A204.1 (cell line): ENCODE measurements around the gene TMEM151B.

Experiments
- FAIRE-seq: peaks from 2 replicates; lab custom pipeline; 2012; peaks lifted over from hg19 to GRCh38; lab: Jason Lieb, UNC

Gene TMEM151B

DNA sequence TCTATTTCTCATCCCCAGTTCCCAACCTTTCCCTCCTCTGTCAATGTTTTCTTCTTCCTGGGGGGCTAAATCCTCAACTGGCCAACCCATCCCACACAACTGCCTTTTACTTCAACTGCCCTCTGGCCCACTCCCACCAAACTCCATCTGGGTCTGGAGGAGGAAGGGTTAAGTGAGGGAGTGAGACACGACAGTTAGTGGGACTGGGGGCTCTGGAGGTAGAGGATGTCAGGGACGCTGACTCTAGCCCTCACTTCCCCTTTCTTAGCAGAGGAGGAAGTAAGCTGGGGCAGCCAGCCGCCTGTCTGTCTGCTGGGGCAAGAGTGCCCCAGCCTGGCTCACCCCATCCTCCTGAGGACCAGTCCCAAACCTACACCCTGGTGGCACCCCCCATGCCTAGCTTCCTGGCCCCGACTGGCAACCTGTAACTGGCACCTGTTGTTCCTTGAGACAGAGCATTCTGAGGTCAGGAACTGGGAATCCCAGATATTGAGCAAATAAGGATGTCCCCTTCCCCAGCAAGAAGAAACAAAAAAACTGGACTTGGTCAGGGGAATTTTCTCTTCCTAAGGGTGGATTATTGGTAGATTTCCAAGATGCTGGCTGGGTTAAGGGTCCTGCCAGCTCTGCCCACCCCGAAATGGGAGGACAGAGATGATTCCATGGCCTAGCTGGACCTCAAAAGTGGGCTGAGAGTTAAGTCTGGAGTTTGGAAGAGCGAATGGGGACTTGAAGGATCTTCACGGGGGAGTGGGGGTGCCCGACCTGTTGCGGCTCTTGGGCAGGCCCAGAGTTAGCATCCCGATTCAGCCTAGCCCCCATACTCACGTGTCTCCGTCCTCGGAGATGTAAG, 5.9 kb upstream of the TMEM151B start:
- FAIRE-seq, result no peak

DNA sequence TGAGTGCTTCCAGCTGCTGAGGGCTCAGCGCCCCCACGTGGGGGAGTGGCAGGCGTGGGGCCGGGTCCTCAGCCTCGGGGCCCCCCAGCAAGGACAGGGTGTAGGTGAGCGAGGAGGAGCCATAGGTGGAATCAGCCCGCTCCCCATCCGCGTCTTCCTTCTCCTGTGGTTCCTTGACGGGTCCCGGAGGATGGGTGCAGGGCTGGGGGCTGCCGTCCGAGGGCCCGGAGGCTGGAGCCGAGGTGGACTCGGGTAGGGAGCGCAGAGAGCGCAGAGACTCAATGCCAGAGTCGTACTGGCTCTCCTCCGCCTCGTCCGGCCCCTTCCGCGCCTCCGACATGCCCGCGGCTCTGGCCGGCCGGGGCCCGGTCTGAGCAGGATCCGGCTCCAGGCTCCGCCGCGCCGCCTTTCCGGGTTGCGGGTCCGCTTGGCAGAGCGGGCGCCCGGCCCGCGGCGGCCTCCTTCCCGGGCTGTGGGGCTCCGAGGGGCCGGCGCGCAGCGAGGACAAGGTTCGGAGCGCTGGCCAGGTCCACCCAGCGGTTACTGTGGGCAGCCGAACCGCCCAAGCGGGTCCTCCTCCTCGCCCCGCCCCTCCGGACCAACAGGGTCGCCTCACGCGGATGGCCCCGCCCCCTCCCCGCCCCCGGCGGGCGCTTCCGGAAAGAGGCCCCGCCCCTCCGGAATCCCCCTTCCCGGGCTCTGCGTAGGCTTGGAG, 5.1 kb upstream of the TMEM151B start, which contains the start of gene NFKBIE:
Gene NFKBIE (minus strand): TSS at position 545 of the 715 bp plus-strand sequence. CDS start 205 bp downstream, at position 340.
- FAIRE-seq, result no peak

DNA sequence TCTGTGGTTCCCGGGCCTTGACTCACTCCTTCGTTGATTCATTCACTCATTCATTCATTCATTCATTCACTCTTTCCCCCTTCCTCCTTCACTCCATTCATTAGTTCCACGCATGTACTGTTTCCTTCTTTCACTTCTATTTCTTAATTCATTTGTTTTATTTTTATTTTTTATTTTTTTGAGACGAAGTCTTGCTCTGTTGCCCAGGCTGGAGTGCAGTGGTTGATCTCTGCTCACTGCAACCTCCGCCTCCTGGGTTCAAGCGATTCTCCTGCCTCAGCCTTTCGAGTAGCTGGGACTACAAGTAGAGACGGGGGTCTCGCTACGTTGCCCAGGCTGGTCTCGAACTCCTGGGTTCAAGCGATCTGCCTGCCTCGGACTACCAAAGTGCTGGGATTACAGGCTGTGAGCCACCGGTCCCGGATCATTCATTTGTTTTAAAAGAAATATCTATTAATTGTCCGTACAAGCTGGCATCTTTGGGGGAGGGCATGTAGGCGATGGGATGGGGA, 4.5 kb upstream of the TMEM151B start:
- no peak for FAIRE-seq

DNA sequence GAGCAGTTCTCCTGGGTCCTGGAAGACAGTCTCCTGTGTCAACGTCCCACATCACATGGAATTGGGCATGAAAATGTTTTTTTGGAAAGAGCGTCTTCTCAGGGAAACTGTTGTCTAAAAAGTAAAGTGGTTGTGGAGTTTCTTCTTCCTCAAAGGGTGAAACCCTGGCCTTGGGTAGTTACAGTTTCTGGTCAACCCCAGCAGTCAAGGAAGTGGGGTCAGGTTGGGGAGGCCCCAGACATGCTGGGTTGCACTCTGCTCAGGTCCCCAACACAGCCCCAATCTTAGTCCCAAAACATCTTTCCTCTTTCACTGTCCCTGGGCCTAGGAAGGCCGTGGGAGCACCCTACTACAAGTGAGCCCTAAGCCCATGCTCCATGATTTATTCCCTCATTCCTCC, 3.9 kb upstream of the TMEM151B start:
- no peak for FAIRE-seq

DNA sequence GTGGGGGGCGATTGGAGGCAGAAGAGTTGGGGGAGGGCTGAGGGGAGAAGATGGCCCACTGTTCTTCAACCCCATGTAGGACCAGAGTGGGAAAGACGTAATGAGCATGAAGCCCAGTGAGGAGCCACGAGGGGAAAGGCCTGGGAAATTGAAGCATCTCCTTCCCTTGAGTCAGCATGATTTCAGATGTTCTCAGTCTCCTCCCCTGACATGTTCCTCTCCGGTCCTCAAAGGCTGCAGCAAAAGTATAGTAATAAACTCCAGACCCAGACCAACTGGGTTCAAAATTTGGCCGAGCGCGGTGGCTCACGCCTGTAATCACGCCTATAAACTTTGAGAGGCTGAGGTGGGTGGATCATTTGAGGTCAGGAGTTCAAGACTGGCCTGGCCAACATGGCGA, 3.0 kb upstream of the TMEM151B start:
- FAIRE-seq, result no peak

DNA sequence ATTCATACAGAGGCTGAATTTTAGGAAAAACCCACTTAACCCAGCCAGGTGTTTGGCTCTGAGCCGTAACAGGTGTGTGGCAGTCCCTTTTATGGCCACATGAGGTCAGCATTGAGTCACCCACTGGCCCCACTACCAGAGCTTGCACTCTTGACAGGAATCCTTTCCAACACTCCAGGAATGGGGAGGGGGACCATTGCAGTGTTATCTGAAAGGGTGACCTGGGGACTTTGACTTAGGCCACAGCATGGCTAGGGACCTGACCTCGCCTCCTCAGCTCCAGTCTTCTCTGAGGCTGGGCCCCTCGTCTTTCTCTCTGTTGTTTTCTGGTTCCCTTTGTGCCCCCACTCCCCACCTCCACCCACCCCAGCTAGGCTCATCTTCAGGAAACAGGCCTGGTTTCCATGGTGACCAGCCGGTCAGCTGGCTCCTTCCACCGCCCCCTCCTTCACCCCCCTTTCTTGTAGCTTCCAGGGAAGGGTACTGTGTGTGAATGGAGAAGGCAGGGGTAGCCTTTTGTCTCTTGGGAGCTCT, 2.1 kb upstream of the TMEM151B start:
- no peak for FAIRE-seq

DNA sequence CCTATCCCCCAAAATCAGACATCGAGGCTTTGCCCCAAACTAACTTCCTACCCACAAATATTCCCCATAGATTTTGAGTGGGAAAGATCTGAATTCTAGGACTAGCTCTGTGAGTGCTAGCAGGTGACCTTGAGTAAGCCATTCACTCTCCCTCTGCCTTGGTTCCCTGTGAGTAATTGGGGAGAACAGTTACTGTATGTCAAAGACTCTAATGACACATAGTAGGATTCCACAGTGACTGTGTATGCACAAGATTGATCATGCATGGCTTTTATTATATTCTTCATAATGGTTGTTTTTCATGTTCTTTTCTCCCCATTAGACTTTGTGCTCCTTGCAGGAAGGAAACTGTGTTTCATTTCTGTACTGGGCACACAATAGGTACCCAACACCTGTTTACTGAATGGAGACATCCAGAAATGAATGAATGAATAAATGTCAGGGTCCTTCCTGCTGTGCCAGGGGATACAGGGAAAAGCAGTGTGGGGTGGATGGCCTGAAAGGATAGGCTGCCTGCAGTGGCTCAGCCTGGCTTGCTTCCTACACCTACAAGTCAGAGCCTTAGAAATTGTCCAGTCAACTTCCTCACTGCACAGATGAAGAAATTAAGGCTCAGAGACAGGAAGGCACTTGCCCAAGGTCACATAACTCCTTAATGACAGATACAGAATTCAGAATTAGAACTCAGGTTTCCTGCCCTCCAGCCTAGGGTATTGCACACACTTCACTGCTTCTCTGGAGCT, 901 bp upstream of the TMEM151B start:
- no peak for FAIRE-seq

DNA sequence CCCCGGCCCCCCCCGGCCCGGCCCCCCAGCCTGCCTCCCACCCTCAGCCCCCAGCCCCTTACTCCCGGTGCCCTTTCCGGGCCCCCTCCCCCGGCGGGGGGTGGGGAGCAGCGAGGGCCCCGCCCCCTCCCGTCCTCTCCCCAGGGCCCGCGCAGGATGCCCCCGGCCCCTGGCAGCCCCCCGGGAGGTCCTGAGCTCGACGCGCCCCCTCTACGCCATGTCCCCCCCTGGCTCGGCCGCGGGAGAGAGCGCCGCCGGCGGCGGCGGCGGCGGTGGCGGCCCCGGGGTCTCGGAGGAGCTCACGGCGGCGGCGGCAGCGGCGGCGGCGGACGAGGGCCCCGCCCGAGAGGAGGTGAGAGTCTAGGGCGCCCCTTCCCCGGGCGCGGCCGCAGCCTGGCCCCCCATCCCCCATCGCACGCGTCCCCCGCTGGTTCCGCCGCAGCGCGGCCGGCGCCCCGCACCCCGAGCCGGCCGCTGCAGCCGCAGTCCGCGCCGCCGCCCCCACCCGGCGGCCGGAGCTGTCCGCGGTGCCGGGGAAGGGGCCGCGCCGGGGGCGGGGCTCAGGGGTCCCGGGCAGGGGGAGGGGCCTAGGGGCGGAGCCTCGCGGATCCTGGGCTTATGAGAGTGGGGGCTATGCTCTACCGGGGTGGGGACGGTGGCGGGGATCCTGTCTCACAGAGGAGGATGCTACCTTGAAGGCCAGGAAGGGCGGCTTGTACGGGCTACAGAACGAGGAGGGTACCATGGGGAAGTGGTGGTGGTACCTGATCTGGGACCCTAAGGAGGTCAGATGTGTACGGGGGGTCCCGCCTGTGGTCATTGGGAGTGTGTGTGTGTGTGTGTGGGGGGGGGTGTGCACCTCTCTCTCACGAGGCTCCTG, 516 bp downstream of the TMEM151B start:
- FAIRE-seq, result no peak

DNA sequence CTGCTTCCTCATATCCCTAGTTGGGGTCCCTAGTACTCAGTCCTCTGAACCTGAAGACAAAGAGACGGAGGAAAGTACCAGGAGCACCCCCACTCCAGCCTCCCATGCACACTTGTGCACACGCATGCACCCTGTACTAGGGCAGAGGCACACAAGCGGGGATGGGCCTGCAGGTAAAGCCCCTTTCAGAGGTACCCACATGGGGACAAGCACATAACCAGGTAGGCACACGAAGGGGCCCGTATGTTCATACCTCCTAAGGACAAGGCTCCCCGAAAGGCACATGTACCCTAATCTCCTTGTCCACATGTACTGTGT, 1.1 kb downstream of the TMEM151B start:
- no peak for FAIRE-seq

DNA sequence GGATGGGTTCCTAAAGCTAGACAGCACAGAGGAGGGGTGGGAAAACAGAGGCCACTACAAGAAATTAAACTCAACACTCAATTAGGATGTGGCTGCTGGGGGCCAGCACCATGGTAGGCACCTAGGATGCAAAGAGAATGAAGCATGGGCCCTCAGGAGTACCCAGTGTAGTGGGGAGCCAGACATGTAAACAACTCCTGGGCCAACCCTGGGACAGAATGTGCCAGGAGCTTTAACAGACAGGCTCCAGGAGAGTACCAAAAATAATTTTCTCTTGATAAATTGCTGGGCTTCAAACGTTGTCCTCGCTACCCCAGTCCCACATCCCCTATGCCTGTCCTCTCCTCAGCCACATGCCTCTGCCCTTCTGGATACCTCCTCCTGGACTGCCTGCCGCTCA, 1.7 kb downstream of the TMEM151B start:
- no peak for FAIRE-seq

DNA sequence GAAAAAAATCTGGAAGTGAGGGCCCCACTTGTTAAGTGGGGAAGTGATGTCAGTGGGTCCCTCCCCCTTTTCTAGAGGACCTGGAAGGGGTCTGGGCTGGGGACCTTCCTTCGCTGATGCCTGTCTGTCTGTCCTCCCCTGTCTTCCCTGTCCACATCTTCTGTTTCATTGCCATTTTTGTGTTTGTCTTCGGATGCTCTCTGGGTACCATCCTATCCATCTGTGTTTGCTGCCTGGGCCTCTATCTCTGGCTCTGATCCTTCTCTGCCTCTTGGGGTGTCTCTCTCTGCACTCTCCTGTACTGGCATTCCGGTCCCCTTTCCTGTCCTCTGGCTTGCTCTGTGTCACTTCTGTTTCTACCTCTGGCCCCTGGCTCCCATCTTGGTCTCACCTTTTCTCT, 2.3 kb downstream of the TMEM151B start:
- FAIRE-seq, result no peak

DNA sequence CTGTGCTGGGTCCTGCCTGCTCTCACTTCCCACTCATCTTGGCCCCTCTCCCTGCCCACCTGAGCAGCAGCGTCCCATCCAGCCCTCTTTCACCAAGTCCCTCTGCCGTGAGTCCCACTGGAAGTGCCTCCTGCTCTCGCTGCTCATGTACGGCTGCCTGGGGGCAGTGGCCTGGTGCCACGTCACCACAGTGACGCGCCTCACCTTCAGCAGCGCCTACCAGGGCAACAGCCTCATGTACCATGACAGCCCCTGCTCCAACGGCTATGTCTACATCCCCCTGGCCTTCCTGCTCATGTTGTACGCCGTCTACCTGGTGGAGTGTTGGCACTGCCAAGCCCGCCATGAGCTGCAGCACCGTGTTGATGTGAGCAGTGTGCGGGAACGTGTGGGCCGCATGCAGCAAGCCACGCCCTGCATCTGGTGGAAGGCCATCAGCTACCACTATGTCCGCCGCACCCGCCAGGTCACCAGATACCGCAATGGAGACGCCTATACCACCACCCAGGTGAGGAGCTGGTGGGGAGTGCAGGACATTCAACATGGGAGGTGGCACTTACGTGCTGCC, 2.8 kb downstream of the TMEM151B start:
- FAIRE-seq, result no peak

DNA sequence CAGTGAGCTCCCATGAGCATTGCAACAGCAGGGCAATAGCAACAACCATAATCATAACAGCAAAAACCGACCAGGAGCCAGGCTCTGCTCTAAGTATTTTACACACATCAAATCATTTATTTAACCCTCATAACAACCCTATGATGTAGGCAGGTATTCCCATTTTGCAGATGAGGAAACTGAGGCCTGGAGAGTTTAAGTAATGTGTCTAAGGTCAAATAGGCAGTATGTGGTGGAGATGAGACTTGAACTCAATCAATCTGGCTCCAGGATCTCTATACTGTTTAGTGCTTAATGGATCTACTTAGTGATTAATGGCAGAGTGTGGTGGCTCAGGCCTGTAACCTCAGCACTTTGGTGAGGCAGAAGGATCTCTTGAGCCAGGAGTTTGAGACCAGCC, 3.4 kb downstream of the TMEM151B start:
- FAIRE-seq, result no peak

DNA sequence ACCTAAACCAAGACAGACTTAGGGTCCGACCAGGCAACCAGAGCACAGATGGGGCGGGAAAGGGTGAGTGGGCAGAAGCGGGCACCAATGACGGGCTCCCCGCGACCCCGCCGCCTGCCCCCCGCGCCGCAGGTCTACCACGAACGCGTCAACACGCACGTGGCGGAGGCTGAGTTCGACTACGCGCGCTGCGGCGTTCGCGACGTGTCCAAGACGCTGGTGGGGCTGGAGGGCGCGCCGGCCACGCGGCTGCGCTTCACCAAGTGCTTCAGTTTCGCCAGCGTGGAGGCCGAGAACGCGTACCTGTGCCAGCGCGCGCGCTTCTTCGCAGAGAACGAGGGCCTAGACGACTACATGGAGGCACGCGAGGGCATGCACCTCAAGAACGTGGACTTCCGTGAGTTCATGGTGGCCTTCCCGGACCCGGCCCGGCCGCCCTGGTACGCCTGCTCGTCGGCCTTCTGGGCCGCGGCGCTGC, 5.1 kb downstream of the TMEM151B start:
- FAIRE-seq, result no peak

DNA sequence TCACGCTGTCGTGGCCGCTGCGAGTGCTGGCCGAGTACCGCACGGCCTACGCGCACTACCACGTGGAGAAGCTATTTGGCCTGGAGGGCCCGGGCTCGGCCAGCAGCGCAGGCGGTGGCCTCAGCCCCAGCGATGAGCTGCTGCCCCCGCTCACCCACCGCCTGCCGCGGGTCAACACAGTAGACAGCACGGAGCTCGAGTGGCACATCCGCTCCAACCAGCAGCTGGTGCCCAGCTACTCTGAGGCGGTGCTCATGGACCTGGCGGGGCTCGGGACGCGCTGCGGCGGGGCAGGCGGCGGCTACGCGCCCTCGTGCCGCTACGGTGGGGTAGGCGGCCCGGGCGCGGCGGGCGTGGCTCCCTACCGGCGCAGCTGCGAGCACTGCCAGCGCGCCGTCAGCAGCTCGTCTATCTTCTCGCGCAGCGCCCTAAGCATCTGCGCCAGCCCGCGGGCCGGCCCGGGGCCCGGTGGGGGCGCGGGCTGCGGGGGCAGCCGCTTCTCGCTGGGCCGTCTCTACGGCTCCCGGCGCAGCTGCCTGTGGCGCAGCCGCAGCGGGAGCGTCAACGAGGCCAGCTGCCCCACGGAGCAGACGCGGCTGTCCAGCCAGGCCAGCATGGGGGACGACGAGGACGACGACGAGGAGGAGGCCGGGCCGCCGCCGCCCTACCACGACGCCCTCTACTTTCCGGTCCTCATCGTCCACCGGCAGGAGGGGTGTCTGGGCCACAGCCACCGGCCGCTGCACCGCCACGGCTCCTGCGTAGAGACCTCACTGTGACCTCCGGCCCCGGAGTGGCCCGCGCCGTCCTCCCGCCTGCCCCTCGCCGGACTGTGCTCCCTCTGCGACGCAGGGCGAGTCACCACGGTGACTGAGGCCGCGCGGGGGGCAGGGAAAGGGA, 5.7 kb downstream of the TMEM151B start:
- FAIRE-seq, result no peak

DNA sequence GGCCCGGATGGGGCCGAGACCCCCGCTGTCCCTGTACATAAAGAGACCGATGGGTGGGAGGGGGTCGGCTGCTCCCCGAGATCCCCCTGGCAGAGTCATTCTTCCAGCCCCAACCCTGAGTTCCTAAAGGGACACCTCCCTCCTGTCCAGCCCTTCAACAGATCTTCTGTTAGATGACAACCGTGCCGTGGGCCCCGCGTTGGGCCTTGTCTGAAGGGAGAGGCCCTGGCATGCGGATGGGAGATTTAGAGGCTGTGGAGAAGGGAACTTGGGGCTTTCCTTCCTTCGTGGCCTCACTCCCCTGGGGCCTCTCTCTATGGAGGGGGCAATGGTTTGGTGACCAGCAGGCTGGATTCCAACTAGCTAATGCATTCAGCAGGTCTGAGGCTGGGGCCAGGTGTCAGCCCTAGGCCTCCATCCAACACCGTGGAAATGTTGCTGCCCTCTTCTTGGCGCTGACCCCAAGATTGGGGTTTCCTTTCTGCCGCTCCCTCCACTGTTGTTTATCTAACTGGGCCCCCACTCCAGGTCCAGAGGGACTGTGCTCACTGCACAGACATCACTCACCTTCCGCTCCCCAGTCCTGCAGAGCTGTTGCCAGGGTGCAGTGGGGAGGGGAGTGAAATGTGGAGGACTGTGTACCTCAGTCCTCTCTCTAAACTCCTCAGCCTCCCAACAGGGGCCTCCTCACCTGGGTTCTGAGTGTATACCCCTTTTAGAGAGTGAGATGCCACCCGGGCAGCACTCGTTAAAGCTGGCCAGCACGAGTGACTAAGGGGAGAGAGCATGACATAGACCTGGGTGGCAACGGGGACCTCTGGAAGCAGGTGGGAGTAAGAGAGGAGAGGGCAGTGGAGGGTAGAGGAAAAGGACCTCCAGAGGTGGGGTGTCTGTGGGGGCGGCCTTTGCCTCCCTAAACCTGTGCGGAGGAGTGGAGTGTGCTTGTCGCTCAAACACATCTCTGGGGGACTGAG, 6.7 kb downstream of the TMEM151B start:
- FAIRE-seq, result no peak

DNA sequence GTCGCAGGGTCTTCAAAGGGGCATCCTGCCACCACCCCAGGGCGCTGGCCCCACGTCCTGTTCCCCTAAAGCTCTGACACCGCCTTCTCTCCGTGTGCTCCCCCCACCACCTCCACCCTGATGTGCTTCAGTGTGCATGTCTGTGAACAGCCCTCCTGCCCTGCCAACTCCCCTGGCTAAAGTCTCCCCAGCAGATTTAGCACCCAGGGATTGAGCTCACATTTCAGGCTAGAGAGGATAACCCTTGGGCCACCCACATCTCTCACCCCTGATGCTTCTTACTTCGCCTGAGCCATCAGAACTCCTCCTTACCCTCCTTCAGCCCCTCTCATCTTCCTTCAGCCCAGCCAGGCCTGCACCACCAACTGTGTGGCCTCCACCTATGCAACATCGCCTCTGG, 7.5 kb downstream of the TMEM151B start:
- FAIRE-seq, result no peak

DNA sequence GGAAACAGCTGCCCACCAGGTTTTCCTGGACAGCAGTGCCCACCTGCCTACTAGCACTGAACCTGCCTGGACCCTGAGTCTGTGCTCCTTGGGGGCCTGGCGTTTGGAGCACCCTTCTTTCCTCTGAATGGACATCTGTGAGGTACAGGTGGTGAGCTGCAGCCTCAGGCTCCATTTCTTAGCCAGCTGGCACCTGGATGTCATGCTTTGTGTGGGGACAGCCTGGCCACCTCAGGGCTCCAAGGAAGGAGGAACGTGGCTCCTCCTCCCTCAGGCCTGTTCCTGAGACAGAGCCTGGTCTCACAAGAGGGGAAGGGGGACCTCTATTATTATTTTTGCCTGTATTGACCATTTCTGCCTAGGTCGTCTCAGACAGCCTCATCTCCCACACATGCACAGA, 8.1 kb downstream of the TMEM151B start:
- no peak for FAIRE-seq
